ENCODE data around the gene NMNAT2.

- TF ChIP-seq, protein P1, sequence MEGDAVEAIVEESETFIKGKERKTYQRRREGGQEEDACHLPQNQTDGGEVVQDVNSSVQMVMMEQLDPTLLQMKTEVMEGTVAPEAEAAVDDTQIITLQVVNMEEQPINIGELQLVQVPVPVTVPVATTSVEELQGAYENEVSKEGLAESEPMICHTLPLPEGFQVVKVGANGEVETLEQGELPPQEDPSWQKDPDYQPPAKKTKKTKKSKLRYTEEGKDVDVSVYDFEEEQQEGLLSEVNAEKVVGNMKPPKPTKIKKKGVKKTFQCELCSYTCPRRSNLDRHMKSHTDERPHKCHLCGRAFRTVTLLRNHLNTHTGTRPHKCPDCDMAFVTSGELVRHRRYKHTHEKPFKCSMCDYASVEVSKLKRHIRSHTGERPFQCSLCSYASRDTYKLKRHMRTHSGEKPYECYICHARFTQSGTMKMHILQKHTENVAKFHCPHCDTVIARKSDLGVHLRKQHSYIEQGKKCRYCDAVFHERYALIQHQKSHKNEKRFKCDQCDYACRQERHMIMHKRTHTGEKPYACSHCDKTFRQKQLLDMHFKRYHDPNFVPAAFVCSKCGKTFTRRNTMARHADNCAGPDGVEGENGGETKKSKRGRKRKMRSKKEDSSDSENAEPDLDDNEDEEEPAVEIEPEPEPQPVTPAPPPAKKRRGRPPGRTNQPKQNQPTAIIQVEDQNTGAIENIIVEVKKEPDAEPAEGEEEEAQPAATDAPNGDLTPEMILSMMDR (IDR thresholded peaks at IDR 0.05), result no peak
- TF ChIP-seq POLR2A (IDR thresholded peaks at IDR 0.05) (no peak), POLR2AphosphoS5 (IDR thresholded peaks at IDR 0.05) (no peak)
These were observed 171.1 kb downstream of the NMNAT2 start for GRCh38 chr1:183247066-183247465.
